ENCODE data around the gene FASTK. TPM values are rescaled to one million over a fixed set of nuclear protein-coding genes. Genes with fewer than 3 reads are reported as not detected.
"Not testable (repeated sequence)": the region's sequence is repeated elsewhere in the genome, so short reads cannot be mapped to it uniquely, and the experiment has no call there.

The FASTK gene
- polyA plus RNA-seq, 1 experiment: 44.1 TPM

DNA sequence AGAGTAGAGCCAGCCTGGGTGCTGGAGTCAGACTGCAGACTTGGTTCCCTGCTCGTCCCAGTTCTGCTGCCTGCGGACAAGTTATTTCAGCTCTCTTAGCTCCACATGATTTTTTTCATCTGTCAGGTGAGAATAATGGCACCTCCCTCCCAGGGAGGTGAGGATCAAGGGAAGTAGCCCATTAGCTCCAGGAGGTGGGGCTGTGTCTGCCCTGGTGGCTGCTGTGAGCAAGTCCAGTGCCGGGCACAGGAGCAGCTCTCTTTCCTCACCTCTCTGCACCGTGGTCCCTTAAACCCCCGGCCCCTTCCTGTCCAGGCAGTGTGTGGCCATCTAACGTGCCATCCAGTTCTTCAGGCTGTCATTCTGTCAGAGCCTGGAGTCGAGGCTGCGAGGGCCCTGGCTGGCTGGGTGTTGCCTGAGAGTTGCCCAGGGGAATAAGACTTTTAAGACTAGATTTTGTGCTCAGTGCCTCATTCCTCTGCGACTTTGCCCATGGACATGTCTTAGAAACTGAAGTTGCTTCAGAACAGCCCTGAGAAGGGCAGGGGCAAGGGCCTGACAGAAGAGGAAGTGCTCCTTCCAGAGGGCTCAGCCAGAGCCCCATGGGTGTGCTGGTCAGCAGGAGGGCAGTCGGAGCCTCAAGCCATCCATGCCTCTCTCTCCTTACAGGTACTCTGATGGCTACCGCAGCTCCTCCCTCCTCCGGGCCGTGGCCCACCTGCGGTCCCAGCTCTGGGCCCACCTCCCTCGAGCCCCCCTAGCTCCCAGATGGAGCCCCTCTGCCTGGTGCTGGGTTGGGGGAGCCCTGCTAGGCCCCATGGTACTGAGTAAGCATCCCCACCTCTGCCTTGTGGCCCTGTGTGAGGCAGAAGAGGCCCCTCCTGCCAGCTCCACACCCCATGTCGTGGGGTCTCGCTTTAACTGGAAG is 47.4 kb downstream of the FASTK start:
- POLR2A ChIA-PET: no interaction called here

DNA sequence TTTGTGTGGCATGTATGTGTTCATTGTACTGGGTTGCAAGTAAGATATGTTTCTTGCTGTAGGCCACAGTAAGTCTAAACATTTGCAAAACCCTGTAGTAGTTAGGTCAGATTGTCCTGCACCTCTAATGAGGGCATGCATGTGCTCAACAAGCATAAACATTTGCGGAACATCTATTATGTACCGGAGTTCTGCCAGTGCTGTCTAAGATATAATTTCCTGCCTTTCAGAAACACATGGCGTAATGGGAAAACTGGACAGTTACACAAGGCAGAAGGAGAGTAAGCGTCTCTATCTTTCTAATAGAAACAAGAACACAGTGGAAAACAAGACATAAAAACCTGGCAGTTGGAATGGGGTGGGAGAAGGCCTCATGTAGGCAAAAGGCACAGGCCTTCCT is 49.6 kb downstream of the FASTK start:
- Histone ChIP-seq H3K9me3 (ENCODE audit: control insufficient read depth, insufficient read depth, low read length) (no peaks in the 10 kb centered on the region), H3K27me3 (ENCODE audit: control insufficient read depth, insufficient read depth, low read length) (no peaks in the 10 kb centered on the region), H3K4me3 (ENCODE audit: low read depth, low read length) (no peak overlapping the region), H3K27ac (ENCODE audit: low read depth, low read length) (no peak overlapping the region)
- no peak for DNase-seq (ENCODE audit: low read depth, low spot score)
- TF ChIP-seq, protein P1, sequence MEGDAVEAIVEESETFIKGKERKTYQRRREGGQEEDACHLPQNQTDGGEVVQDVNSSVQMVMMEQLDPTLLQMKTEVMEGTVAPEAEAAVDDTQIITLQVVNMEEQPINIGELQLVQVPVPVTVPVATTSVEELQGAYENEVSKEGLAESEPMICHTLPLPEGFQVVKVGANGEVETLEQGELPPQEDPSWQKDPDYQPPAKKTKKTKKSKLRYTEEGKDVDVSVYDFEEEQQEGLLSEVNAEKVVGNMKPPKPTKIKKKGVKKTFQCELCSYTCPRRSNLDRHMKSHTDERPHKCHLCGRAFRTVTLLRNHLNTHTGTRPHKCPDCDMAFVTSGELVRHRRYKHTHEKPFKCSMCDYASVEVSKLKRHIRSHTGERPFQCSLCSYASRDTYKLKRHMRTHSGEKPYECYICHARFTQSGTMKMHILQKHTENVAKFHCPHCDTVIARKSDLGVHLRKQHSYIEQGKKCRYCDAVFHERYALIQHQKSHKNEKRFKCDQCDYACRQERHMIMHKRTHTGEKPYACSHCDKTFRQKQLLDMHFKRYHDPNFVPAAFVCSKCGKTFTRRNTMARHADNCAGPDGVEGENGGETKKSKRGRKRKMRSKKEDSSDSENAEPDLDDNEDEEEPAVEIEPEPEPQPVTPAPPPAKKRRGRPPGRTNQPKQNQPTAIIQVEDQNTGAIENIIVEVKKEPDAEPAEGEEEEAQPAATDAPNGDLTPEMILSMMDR (IDR thresholded peaks at IDR 0.05; ENCODE audit: low read depth, low read length): no peak
- POLR2A ChIA-PET: interaction anchor here (1.0 kb wide), 1 partner anchor 20 kb away, joined by 3 read pairs; no protein-coding TSS in a partner anchor
- CTCF ChIA-PET: interaction anchor here (1.3 to 1.7 kb wide), 2 partner anchors 13 to 80 kb away, joined by 4 to 5 read pairs; no protein-coding TSS in a partner anchor

More for the DNA sequence above, 47.4 kb downstream of the FASTK start:
- H3K27ac ChIP-seq (ENCODE audit: low read depth, low read length): no peak overlapping the region
- DNase-seq (ENCODE audit: low read depth, low spot score): no peak
- H3K9me3 ChIP-seq (ENCODE audit: control insufficient read depth, insufficient read depth, low read length): no peaks in the 10 kb centered on the region
- no peaks in the 10 kb centered on the region for H3K27me3 ChIP-seq (ENCODE audit: control insufficient read depth, insufficient read depth, low read length)
- TF ChIP-seq, protein P1 (IDR thresholded peaks at IDR 0.05; ENCODE audit: low read depth, low read length): no peak
- CTCF ChIA-PET: interaction anchor here (0.6 to 1.7 kb wide), 2 partner anchors 15 to 30 kb away, joined by 4 to 6 read pairs; no protein-coding TSS in a partner anchor
- no peak overlapping the region for H3K4me3 ChIP-seq (ENCODE audit: low read depth, low read length)

DNA sequence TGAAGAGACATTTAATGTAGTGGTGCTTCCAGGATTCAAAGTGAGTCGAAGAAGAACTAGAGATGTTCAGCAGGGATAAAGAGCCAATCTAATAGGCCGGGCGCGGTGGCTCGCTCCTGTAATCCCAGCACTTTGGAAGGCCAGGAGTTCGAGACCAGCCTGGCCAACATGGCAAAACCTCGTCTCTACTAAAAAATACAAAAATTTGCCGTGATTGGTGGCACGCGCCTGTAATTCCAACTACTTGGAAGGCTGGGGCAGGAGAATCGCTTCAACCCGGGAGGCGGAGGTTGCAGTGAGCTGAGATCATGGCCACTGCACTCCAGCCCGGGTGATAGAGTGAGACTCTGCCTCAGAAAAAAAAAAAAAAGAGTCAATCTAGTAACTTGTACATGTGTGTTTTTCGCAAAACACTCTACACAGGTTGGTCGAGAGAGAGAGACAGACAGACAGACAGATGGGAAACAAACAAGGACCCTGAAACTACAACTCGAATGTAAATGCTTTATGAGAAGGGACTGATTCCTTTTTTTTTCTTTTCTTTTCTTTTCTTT is 51.6 kb downstream of the FASTK start:
- no peaks in the 10 kb centered on the region for H3K9me3 ChIP-seq (ENCODE audit: control insufficient read depth, insufficient read depth, low read length)
- CTCF ChIA-PET: interaction anchor here (1.1 to 1.9 kb wide), 6 partner anchors 9 to 84 kb away, joined by 3 to 13 read pairs (median 6); no protein-coding TSS in a partner anchor
- peak overlapping the region; percentile 39 for H3K27ac ChIP-seq (ENCODE audit: low read depth, low read length)
- DNase-seq (ENCODE audit: low read depth, low spot score): no peak
- POLR2A ChIA-PET: interaction anchor here (0.6 to 1.3 kb wide), 7 partner anchors 11 to 1128 kb away, joined by 3 to 8 read pairs (median 5); partner anchors contain the start of gene FASTK
- peak overlapping the region; percentile 90 for H3K4me3 ChIP-seq (ENCODE audit: low read depth, low read length)
- TF ChIP-seq, protein P1 (IDR thresholded peaks at IDR 0.05; ENCODE audit: low read depth, low read length): no peak
- H3K27me3 ChIP-seq (ENCODE audit: control insufficient read depth, insufficient read depth, low read length): no peaks in the 10 kb centered on the region

DNA sequence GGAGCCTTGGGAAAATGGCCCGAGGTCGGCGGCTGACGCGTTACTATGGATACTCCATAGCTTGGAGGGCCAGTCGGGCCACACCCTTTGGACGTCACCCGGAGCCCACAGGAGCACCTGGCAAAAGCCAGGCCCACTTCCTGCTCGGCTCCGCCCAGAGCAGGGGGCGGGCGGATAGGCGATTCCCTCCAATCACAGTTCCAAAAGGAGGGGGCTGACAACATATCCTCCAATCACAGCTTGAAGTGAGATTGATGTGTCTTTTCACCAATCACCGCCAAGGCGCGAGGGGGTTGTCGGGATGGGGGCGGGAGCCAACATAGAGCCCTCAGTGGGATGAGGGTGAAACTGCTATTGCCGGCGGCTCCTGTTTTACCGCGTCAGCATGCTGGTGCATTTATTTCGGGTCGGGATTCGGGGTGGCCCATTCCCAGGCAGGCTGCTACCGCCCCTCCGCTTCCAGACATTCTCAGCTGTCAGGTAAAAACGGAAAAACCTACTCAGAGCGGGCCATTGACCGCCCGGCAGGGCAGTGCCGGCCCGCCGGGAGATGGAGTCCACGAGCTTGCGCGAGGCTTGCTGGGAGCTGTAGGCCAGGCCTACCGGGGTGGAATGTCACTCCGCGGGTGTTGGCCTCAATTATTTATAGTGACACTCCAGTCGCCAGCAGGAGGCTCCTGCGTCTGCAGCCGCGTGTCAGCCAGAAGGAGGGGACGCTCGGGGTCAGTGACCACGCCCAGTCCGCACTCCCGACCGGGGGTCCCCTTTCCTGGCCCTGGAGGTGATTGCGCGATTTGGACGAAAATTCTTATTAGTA is 52.3 kb downstream of the FASTK start, which contains the start of gene ABCB8:
Gene ABCB8, plus strand, starts transcription at position 320 of the 817 bp plus-strand sequence. Its CDS starts 66 bp downstream, at position 386.
- POLR2A ChIA-PET: interaction anchor here (0.6 to 1.3 kb wide), 8 partner anchors 10 to 85 kb away, joined by 3 to 6 read pairs (median 4); partner anchors contain the start of gene FASTK
- peak within 1 kb of the TSS; percentile 39 for H3K27ac ChIP-seq (ENCODE audit: low read depth, low read length)
- H3K27me3 ChIP-seq (ENCODE audit: control insufficient read depth, insufficient read depth, low read length): peaks cover 5% of the 10 kb centered on the region
- H3K4me3 ChIP-seq (ENCODE audit: low read depth, low read length): peak within 1 kb of the TSS; percentile 90
- no peaks in the 10 kb centered on the region for H3K9me3 ChIP-seq (ENCODE audit: control insufficient read depth, insufficient read depth, low read length)
- CTCF ChIA-PET: interaction anchor here (0.7 to 1.9 kb wide), 7 partner anchors 10 to 124 kb away, joined by 3 to 13 read pairs (median 5); no protein-coding TSS in a partner anchor
- TF ChIP-seq, protein P1 (IDR thresholded peaks at IDR 0.05; ENCODE audit: low read depth, low read length): peak; percentile 46
- peak; percentile 96 for DNase-seq (ENCODE audit: low read depth, low spot score)

DNA sequence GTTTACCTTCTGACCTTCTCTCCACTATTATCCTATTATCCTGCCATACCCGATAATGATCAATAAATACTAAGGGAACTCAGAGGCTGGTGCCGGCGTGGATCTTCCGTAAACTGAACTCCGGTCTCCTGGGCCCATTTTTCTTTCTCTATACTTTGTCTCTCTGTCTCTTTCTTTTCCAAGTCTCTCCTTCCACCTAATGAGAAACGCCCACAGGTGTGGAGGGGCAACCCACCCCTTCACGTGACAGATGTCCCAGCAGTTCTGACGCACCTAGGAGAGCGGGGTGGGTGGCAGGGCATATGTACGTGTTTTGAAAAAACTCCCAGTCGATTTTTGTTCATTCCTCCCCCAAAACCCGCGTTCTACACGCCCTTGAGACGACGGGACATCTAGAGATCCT is 52.9 kb downstream of the FASTK start:
- H3K4me3 ChIP-seq (ENCODE audit: low read depth, low read length): peak overlapping the region; percentile 90
- not testable (repeated sequence) for DNase-seq (ENCODE audit: low read depth, low spot score); H3K9me3 ChIP-seq (ENCODE audit: control insufficient read depth, insufficient read depth, low read length); H3K27me3 ChIP-seq (ENCODE audit: control insufficient read depth, insufficient read depth, low read length)
- ChIA-PET POLR2A (interaction anchor here (0.6 to 1.3 kb wide), 6 partner anchors 9 to 86 kb away, joined by 3 to 6 read pairs (median 4); no protein-coding TSS in a partner anchor), CTCF (interaction anchor here (0.7 to 1.9 kb wide), 5 partner anchors 9 to 123 kb away, joined by 3 to 13 read pairs (median 6); no protein-coding TSS in a partner anchor)
- H3K27ac ChIP-seq (ENCODE audit: low read depth, low read length): peak overlapping the region; percentile 21

DNA sequence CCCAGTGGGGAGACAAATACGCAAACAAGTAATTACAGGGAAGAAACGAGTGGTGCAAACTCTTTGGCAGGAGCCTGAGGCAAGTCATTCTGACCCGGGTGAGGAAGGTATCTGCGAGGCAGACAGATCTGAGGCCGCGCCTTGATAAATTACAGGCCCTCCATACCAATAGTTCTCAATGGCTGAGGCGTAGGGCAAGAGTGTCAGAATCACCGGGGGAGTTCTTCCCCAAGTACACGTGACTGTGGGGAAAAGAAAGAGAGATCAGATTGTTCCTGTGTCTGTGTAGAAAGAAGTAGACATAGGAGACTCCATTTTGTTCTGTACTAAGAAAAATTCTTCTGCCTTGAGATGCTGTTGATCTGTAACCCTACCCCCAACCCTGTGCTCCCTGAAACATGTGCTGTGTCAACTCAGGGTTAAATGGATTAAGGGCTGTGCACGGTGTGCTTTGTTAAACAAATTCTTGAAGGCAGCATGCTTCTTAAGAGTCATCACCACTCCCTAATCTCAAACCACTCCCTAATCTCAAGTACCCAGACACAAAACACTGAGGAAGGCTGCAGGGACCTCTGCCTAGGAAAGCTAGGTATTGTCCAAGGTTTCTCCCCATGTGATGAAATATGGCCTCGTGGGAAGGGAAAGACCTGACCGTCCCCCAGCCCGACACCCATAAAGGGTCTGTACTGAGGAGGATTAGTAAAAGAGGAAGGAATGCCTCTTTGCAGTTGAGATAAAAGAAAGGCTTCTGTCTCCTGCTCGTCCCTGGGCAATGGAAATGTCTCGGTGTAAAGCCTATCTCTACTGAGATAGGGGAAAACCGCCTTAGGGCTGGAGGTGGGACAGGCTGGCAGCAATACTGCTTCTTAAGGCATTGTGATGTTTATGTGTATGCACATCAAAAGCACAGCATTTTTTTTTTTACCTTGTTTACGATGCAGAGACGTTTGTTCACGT is 53.6 kb downstream of the FASTK start:
- CTCF ChIA-PET: interaction anchor here (1.4 kb wide), 2 partner anchors 8 to 9 kb away, joined by 6 to 13 read pairs; no protein-coding TSS in a partner anchor
- DNase-seq (ENCODE audit: low read depth, low spot score): not testable (repeated sequence)

More for the DNA sequence above, 53.6 kb downstream of the FASTK start:
- H3K27me3 ChIP-seq (ENCODE audit: control insufficient read depth, insufficient read depth, low read length); POLR2A ChIA-PET; H3K4me3 ChIP-seq (ENCODE audit: low read depth, low read length); H3K9me3 ChIP-seq (ENCODE audit: control insufficient read depth, insufficient read depth, low read length); H3K27ac ChIP-seq (ENCODE audit: low read depth, low read length): not testable (repeated sequence)
